Testis (tissue), 2 donors: ENCODE measurements around the gene CA6.

Experiments used
- POLR2A ChIP-seq: fragments of 450-650 bp; IDR thresholded peaks from one replicate; pipeline ENCODE4 v1.6.1; 2017; ENCODE audit warnings: antibody characterized with exemption, mild to moderate bottlenecking, moderate library complexity
- TF ChIP-seq, protein P1 (sequence below), 3 experiments: fragments of 450-650 bp in 2 of 3; fragments of 200-600 bp in 1 of 3; sonication (generic) in 1 of 3; IDR thresholded peaks; one replicate each; pipeline ENCODE4 v1.5.1; 2016 to 2019; ENCODE audit warnings: antibody characterized with exemption in 3 of 3, mild to moderate bottlenecking in 2 of 3, moderate library complexity in 1 of 3

DNA sequence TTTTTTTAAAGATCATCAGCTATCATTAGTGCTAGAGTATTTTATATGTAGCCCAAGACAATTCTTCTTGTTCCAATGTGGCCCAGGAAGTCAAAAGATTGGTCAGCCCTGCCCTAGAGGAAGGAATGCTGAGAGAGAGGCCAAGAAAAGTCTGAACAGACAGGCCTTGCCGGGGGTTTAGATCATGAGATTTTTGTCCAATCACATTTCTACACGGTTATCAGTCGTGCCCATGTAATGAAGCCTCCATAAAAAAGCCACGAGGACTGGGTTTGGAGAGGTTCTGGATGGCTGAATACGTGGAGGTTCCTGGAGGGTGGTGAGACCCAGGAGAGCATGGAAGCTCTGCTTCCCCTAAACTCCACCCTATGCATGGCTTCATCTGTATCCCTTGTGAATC lies 42.9 kb upstream of the CA6 start:
- TF ChIP-seq, protein P1, sequence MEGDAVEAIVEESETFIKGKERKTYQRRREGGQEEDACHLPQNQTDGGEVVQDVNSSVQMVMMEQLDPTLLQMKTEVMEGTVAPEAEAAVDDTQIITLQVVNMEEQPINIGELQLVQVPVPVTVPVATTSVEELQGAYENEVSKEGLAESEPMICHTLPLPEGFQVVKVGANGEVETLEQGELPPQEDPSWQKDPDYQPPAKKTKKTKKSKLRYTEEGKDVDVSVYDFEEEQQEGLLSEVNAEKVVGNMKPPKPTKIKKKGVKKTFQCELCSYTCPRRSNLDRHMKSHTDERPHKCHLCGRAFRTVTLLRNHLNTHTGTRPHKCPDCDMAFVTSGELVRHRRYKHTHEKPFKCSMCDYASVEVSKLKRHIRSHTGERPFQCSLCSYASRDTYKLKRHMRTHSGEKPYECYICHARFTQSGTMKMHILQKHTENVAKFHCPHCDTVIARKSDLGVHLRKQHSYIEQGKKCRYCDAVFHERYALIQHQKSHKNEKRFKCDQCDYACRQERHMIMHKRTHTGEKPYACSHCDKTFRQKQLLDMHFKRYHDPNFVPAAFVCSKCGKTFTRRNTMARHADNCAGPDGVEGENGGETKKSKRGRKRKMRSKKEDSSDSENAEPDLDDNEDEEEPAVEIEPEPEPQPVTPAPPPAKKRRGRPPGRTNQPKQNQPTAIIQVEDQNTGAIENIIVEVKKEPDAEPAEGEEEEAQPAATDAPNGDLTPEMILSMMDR (IDR thresholded peaks at IDR 0.05) = no peak
- TF ChIP-seq POLR2A = no peak
